Stimulated activated CD8-positive, alpha-beta memory T cell treated with anti-CD3 and anti-CD28 coated beads, Interleukin-7, amount 100 ng/mL, for 1 hour (primary cell): Measurements from ENCODE around the gene DCLK1.

ENCODE experiments used
- DNase-seq, 2 donors: peaks; one replicate each; pipeline ENCODE4 v3.0.0-alpha.2; 2020; ENCODE audit warnings: low read depth in 2 of 2

Gene DCLK1

GRCh38 chr13:36038785-36039555, 92.2 kb downstream of the DCLK1 start:
- no peak for DNase-seq

GRCh38 chr13:36033035-36033434, 98.1 kb downstream of the DCLK1 start:
- no peak for DNase-seq

GRCh38 chr13:36031490-36031889, 99.7 kb downstream of the DCLK1 start:
- DNase-seq = no peak

GRCh38 chr13:36030670-36031331, 100.4 kb downstream of the DCLK1 start:
- no peak for DNase-seq

- no peak for DNase-seq
Observed at GRCh38 chr13:36029166-36029565, 102.0 kb downstream of the DCLK1 start.

- DNase-seq = no peak
Observed at GRCh38 chr13:36028359-36029025, 102.7 kb downstream of the DCLK1 start.

GRCh38 chr13:36026531-36026930, 104.7 kb downstream of the DCLK1 start:
- DNase-seq = no peak

GRCh38 chr13:36014763-36015162, 116.4 kb downstream of the DCLK1 start:
- DNase-seq = no peak

GRCh38 chr13:36006894-36007675, 124.1 kb downstream of the DCLK1 start:
- no peak for DNase-seq

- no peak for DNase-seq
Observed at GRCh38 chr13:36006347-36006746, 124.8 kb downstream of the DCLK1 start.

- DNase-seq = no peak
Observed at GRCh38 chr13:36001561-36001960, 129.6 kb downstream of the DCLK1 start.

- no peak for DNase-seq
Observed at GRCh38 chr13:36000028-36000427, 131.2 kb downstream of the DCLK1 start.

GRCh38 chr13:35996360-35996759, 134.8 kb downstream of the DCLK1 start:
- DNase-seq = no peak

- DNase-seq = no peak
Observed at GRCh38 chr13:35995136-35995535, 136.0 kb downstream of the DCLK1 start.

- DNase-seq = no peak
Observed at GRCh38 chr13:35994131-35994966, 136.8 kb downstream of the DCLK1 start.

- DNase-seq = no peak
Observed at GRCh38 chr13:35993686-35994085, 137.5 kb downstream of the DCLK1 start.

GRCh38 chr13:35992964-35993363, 138.2 kb downstream of the DCLK1 start:
- DNase-seq = no peak

GRCh38 chr13:35990196-35990595, 141.0 kb downstream of the DCLK1 start:
- no peak for DNase-seq

- DNase-seq = no peak
Observed at GRCh38 chr13:35988648-35989081, 142.5 kb downstream of the DCLK1 start.

GRCh38 chr13:35987572-35988513, 143.3 kb downstream of the DCLK1 start:
- DNase-seq = no peak
